GM21723 (cell line): ENCODE data around the gene NHLH1.
"Not testable (repeated sequence)": the region's sequence is repeated elsewhere in the genome, so short reads cannot be mapped to it uniquely, and the experiment has no call there.

Experiments used
- ATAC-seq: cut with Tn5 transposase; IDR thresholded peaks from one replicate; pipeline ENCODE4 v1.9.1; 2021; ENCODE audit warnings: mild to moderate bottlenecking, moderate library complexity; ENCODE audit not compliant: unreplicated experiment

NHLH1 gene

GRCh38 chr1:160376525-160377131, 9.8 kb downstream of the NHLH1 start:
- ATAC-seq: no peak

GRCh38 chr1:160377585-160378206, 10.8 kb downstream of the NHLH1 start:
- ATAC-seq: no peak

GRCh38 chr1:160384812-160385211, 17.9 kb downstream of the NHLH1 start:
- ATAC-seq: not testable (repeated sequence)

GRCh38 chr1:160388406-160388805, 21.5 kb downstream of the NHLH1 start:
- not testable (repeated sequence) for ATAC-seq

- ATAC-seq: no peak
Measured at GRCh38 chr1:160394673-160395072, 27.8 kb downstream of the NHLH1 start.

GRCh38 chr1:160397651-160398050, 30.8 kb downstream of the NHLH1 start:
- no peak for ATAC-seq

GRCh38 chr1:160398823-160399222, 32.0 kb downstream of the NHLH1 start:
- ATAC-seq: no peak

- no peak for ATAC-seq
Measured at GRCh38 chr1:160399544-160400222, 32.8 kb downstream of the NHLH1 start.

GRCh38 chr1:160400223-160400645, 33.4 kb downstream of the NHLH1 start, which contains the start of gene VANGL2:
TSS of gene VANGL2 (plus strand) at chr1:160400564. CDS start at chr1:160415838, 15,274 bp downstream.
- ATAC-seq: no peak

- no peak for ATAC-seq
Measured at GRCh38 chr1:160400646-160401486, 34.0 kb downstream of the NHLH1 start.

- ATAC-seq: no peak
Measured at GRCh38 chr1:160401487-160401805, 34.6 kb downstream of the NHLH1 start.

GRCh38 chr1:160402001-160402795, 35.3 kb downstream of the NHLH1 start:
- ATAC-seq: no peak

- no peak for ATAC-seq
Measured at GRCh38 chr1:160403244-160403643, 36.4 kb downstream of the NHLH1 start.

GRCh38 chr1:160404094-160404493, 37.2 kb downstream of the NHLH1 start:
- no peak for ATAC-seq

GRCh38 chr1:160405331-160405877, 38.5 kb downstream of the NHLH1 start:
- no peak for ATAC-seq

GRCh38 chr1:160406131-160406968, 39.5 kb downstream of the NHLH1 start:
- no peak for ATAC-seq

- ATAC-seq: no peak
Measured at GRCh38 chr1:160407839-160408801, 41.2 kb downstream of the NHLH1 start.

- ATAC-seq: no peak
Measured at GRCh38 chr1:160408864-160409263, 42.0 kb downstream of the NHLH1 start.
